ENCODE data around the gene FARP2. TPM values are rescaled to one million over a fixed set of nuclear protein-coding genes. Genes with fewer than 3 reads are reported as not detected.

Gene FARP2
- total and polyA plus RNA-seq, 2 of the 13 experiments (the other 11 are each of a cell fraction or from before 2014, with no cell fraction given) = 28.0 to 45.4 TPM

DNA sequence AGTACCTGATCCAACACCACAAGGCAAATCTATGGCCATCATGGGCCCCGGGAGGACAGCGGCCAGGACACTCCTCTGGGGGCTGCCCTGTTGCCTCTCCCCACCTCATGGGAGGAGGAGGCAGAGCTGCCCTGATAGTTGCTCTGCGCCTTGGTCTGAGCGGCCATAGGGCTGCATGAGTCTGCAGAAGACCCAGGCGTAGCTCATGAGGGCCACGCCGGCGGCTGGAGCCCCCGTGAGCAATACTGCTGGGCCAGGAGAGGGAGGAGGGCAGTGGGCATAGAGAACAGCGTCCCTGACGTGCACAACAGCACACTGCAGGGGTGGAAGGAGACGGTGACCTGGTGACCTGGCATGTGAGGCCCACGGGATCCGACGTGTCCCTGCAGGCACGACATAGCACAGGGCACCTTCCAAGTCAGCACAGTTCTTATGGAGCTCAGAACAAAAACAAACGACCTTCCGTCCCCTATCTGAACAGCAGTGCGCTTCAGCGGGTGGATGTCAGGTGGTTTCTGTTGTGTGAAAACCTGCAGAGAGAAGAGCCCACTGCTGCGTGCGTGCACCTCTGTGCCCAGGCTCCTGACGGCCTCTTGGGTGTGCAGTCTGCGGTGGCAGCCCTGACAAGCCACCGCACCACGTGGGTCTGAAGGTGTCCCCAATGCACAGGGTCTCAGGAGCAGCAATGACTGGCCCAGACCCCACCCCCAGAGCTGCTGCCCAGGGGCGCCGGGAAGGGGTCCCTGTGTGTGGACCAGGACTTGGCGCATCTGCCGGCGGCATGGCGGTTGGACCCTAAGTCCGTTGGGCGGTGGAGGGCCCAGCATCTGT is 139.3 kb downstream of the FARP2 start:
- in situ Hi-C loops (cut with HindIII; ENCODE audit: extremely low pct_ligation_motif_present, low pct_unique_long_range_greater_than_20kb) = no loop called here

More for the DNA sequence above, 139.3 kb downstream of the FARP2 start:
- CTCF ChIA-PET (ENCODE audit: low intra/inter-chr PET ratio, low total read pairs) = no interaction called here
- no peak for ATAC-seq
- no peak overlapping the region for H3K4me2 ChIP-seq (ENCODE audit: low read depth, low read length)
- H2AFZ ChIP-seq (ENCODE audit: low read length) = no peak overlapping the region
- TF ChIP-seq NRL (CRISPR knock-in tag; IDR thresholded peaks at IDR 0.05; ENCODE audit: borderline replicate concordance) (0 out of 2 replicates have a peak, but pooled peaks have one; percentile 54), TAF15 (IDR thresholded peaks at IDR 0.05; ENCODE audit: low read depth, low read length, poor library complexity, severe bottlenecking) (peak; percentile 31), MBD4 (IDR thresholded peaks at IDR 0.05; ENCODE audit: borderline replicate concordance, low read length) (no peak), AGO2 (optimal IDR thresholded peaks at IDR 0.05; ENCODE audit: low read depth, low read length) (peak; percentile 92), BRCA1 (CRISPR knock-in tag; IDR thresholded peaks at IDR 0.05) (no peak), POLR2A (IDR thresholded peaks at IDR 0.05; ENCODE audit: insufficient read depth in 1 of 2, low read depth in 2 of 2, low read length in 2 of 2) (peak in 1 of 2 experiments; percentile 27; a peak in 1 of 4 replicates), DDIT3 (CRISPR knock-in tag; IDR thresholded peaks at IDR 0.05) (no peak), POLR2G (IDR thresholded peaks at IDR 0.05; ENCODE audit: low read depth, low read length) (peak; percentile 15; the same call in 1 of the 2 replicates), SALL2 (CRISPR knock-in tag; IDR thresholded peaks at IDR 0.05) (0 out of 2 replicates have a peak, but pooled peaks have one; percentile 35), CHD4 (IDR thresholded peaks at IDR 0.05; ENCODE audit: borderline replicate concordance, low read length) (no peak), ZNF678 (CRISPR knock-in tag; IDR thresholded peaks at IDR 0.05) (no peak), KLF13 (CRISPR knock-in tag; IDR thresholded peaks at IDR 0.05) (no peak), AKAP8 (CRISPR knock-in tag; IDR thresholded peaks at IDR 0.05) (peak; percentile 43; the same call in 1 of the 2 replicates), ZNF788 (CRISPR knock-in tag; IDR thresholded peaks at IDR 0.05; ENCODE audit: borderline replicate concordance) (no peak)
- TF ChIP-seq, protein P1, sequence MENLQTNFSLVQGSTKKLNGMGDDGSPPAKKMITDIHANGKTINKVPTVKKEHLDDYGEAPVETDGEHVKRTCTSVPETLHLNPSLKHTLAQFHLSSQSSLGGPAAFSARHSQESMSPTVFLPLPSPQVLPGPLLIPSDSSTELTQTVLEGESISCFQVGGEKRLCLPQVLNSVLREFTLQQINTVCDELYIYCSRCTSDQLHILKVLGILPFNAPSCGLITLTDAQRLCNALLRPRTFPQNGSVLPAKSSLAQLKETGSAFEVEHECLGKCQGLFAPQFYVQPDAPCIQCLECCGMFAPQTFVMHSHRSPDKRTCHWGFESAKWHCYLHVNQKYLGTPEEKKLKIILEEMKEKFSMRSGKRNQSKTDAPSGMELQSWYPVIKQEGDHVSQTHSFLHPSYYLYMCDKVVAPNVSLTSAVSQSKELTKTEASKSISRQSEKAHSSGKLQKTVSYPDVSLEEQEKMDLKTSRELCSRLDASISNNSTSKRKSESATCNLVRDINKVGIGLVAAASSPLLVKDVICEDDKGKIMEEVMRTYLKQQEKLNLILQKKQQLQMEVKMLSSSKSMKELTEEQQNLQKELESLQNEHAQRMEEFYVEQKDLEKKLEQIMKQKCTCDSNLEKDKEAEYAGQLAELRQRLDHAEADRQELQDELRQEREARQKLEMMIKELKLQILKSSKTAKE (CRISPR knock-in tag; IDR thresholded peaks at IDR 0.05; ENCODE audit: borderline replicate concordance) = no peak
- H3K27ac ChIP-seq (ENCODE audit: extremely low read length, insufficient read depth, low read length) = no peak overlapping the region
- H3K27me3 ChIP-seq (ENCODE audit: control insufficient read depth in 1 of 2, insufficient read depth in 2 of 2, low read length in 2 of 2) = no peaks in the 10 kb centered on the region
- H3K9me3 ChIP-seq (ENCODE audit: low read length) = no peaks in the 10 kb centered on the region
- intact Hi-C loops (cut with micrococcal nuclease; ENCODE audit: unreplicated experiment) = no loop called here
- H3K9ac ChIP-seq (ENCODE audit: insufficient read depth, low read depth, low read length) = no peak overlapping the region
- no peaks in the 10 kb centered on the region for H4K20me1 ChIP-seq (ENCODE audit: insufficient read depth, low read length)
- no peak overlapping the region for H3K4me3 ChIP-seq (replicated peaks in 1 of 3; ENCODE audit: insufficient read depth in 1 of 3, low read depth in 2 of 3, low read length in 3 of 3)
- 94% methylated on average over 20 of the region's 34 CpGs for WGBS (ENCODE audit: low lambda C conversion rate)
- H3K79me2 ChIP-seq (ENCODE audit: insufficient read depth, low read length) = peaks cover 6% of the 10 kb centered on the region
- POLR2A ChIA-PET = interaction anchor here (0.6 kb wide), 1 partner anchor 9 kb away, joined by 3 read pairs; no protein-coding TSS in a partner anchor
- no peaks in the 10 kb centered on the region for H3K4me1 ChIP-seq (ENCODE audit: insufficient read depth, low read length)
- no peak for DNase-seq (ENCODE audit: low spot score)
- FAIRE-seq = no peak
- BruUV-seq (replicated peaks) = no TSS peak
- H3K36me3 ChIP-seq (replicated peaks in 1 of 2; ENCODE audit: control insufficient read depth in 1 of 2, insufficient read depth in 2 of 2, low read length in 2 of 2) = peaks cover 42 to 70% of the 10 kb centered on the region in 2 experiments

Data from HepG2 (cell line).